H1 (cell line): ENCODE measurements around the gene RAPGEF1. TPM values are rescaled to one million over a fixed set of nuclear protein-coding genes. Genes with fewer than 3 reads are reported as not detected.

Source experiments
- CTCF ChIA-PET: fragments of 300-600 bp; sonication (Branson Sonifier 250); formaldehyde crosslinking; loops from one replicate; lab custom pipeline; 2021; ENCODE audit not compliant: partially characterized antibody; lab: Charles Lee
- POLR2A ChIA-PET: fragments of 300-600 bp; sonication (Branson Sonifier 250); formaldehyde crosslinking; loops from one replicate; lab custom pipeline; 2021; ENCODE audit warnings: inconsistent platforms; ENCODE audit not compliant: partially characterized antibody; lab: Charles Lee
- DNase-seq, 2 experiments: peaks; one replicate each; pipeline versions ENCODE4 v3.0.0 to v3.0.0-alpha.2; 2010 to 2022; ENCODE audit warnings: low spot score in 2 of 2, low read depth in 1 of 2, mixed read lengths in 1 of 2
- FAIRE-seq: peaks from 2 replicates; lab custom pipeline; 2011; peaks lifted over from hg19 to GRCh38; lab: Jason Lieb, UNC
- H2AFZ ChIP-seq: 2 replicates; pipeline ENCODE4 v1.8.1; 2012; ENCODE audit warnings: low read length, inconsistent platforms
- H2AK5ac ChIP-seq: 2 replicates; pipeline ENCODE4 v1.6.1; 2013; ENCODE audit warnings: low read depth, low read length
- H2BK120ac ChIP-seq: replicated peaks from 2 replicates; pipeline ENCODE3; 2013; ENCODE audit warnings: low read depth, low read length, inconsistent platforms
- H2BK12ac ChIP-seq: 2 replicates; pipeline ENCODE4 v1.6.1; 2013; ENCODE audit warnings: low read depth, low read length
- H2BK15ac ChIP-seq: 2 replicates; pipeline ENCODE4 v1.6.1; 2013; ENCODE audit warnings: low read length
- H2BK20ac ChIP-seq: 2 replicates; pipeline ENCODE4 v1.6.1; 2013; ENCODE audit warnings: low read length
- H2BK5ac ChIP-seq: 2 replicates; pipeline ENCODE4 v1.6.1; 2013; ENCODE audit warnings: low read depth, low read length
- H3K14ac ChIP-seq: 2 replicates; pipeline ENCODE4 v1.6.1; 2013; ENCODE audit warnings: inconsistent platforms; ENCODE audit not compliant: insufficient read length
- H3K18ac ChIP-seq: 2 replicates; pipeline ENCODE4 v1.6.1; 2013; ENCODE audit warnings: low read length; ENCODE audit errors: extremely low read depth
- H3K23ac ChIP-seq: 2 replicates; pipeline ENCODE4 v1.6.1; 2013; ENCODE audit warnings: inconsistent platforms; ENCODE audit not compliant: insufficient read length
- H3K23me2 ChIP-seq: 2 replicates; pipeline ENCODE4 v1.6.1; 2013; ENCODE audit warnings: low read depth, low read length
- H3K27ac ChIP-seq: 2 replicates; pipeline ENCODE4 v1.6.1; 2011; ENCODE audit warnings: low read depth, low read length, inconsistent platforms
- H3K27me3 ChIP-seq, 4 experiments: replicated peaks in 1 of 4; 1 replicate in 1 of 4; 2 replicates in 3 of 4; pipeline versions ENCODE4 v1.6.1 to v1.8.1; 2011 to 2013; ENCODE audit warnings: low read length in 3 of 4, mild to moderate bottlenecking in 3 of 4, inconsistent platforms in 2 of 4, mixed read lengths in 2 of 4, moderate library complexity in 1 of 4; ENCODE audit not compliant: control insufficient read depth in 3 of 4, insufficient read depth in 3 of 4; ENCODE audit errors: extremely low read depth in 1 of 4
- H3K36me3 ChIP-seq, 4 experiments: 2 replicates each; pipeline versions ENCODE4 v1.6.1 to v1.8.1; 2011 to 2013; ENCODE audit warnings: mild to moderate bottlenecking in 4 of 4, low read length in 3 of 4, moderate library complexity in 2 of 4, control low read depth in 1 of 4, inconsistent platforms in 1 of 4; ENCODE audit not compliant: insufficient read depth in 4 of 4, control insufficient read depth in 2 of 4
- H3K4ac ChIP-seq: replicated peaks from 2 replicates; pipeline ENCODE3; 2013; ENCODE audit warnings: low read length, low read depth, mixed read lengths, inconsistent platforms; ENCODE audit not compliant: insufficient read length
- H3K4me1 ChIP-seq, 4 experiments: replicated peaks in 1 of 4; 1 replicate in 1 of 4; 2 replicates in 3 of 4; pipeline versions ENCODE4 v1.6.1 to v1.8.1; 2011 to 2013; ENCODE audit warnings: low read length in 3 of 4, inconsistent platforms in 2 of 4, mixed read lengths in 1 of 4; ENCODE audit not compliant: insufficient read depth in 4 of 4, control insufficient read depth in 3 of 4
- H3K4me2 ChIP-seq, 2 experiments: 2 replicates each; pipeline versions ENCODE4 v1.6.1 to v1.8.1; 2011 to 2013; ENCODE audit warnings: low read depth in 2 of 2, low read length in 2 of 2, control low read depth in 1 of 2, inconsistent platforms in 1 of 2, mild to moderate bottlenecking in 1 of 2; ENCODE audit not compliant: insufficient read depth in 1 of 2
- H3K4me3 ChIP-seq, 4 experiments: fragments of 200-600, 300-600 bp in 1 of 4; sonication (generic), shearing (Covaris generic), sonication (Bioruptor Twin) in 1 of 4; 2 replicates each; pipeline versions ENCODE4 v1.5.1 to v1.8.1; 2011 to 2016; ENCODE audit warnings: low read length in 4 of 4, low read depth in 3 of 4, control low read depth in 2 of 4, inconsistent platforms in 2 of 4, mild to moderate bottlenecking in 2 of 4, mixed read lengths in 1 of 4, moderate library complexity in 1 of 4; ENCODE audit not compliant: insufficient read depth in 2 of 4; ENCODE audit errors: extremely low read depth in 1 of 4
- H3K56ac ChIP-seq: replicated peaks from 2 replicates; pipeline ENCODE3; 2013; ENCODE audit warnings: low read depth, mild to moderate bottlenecking, mixed read lengths, low read length, inconsistent platforms; ENCODE audit not compliant: insufficient read length
- H3K79me1 ChIP-seq: 2 replicates; pipeline ENCODE4 v1.6.1; 2013; ENCODE audit warnings: low read depth, low read length, control low read depth
- H3K79me2 ChIP-seq, 2 experiments: 2 replicates each; pipeline versions ENCODE4 v1.6.1 to v1.8.1; 2012 to 2013; ENCODE audit warnings: low read length in 2 of 2, mild to moderate bottlenecking in 2 of 2, inconsistent platforms in 1 of 2; ENCODE audit not compliant: insufficient read depth in 2 of 2, control insufficient read depth in 1 of 2
- H3K9ac ChIP-seq, 4 experiments: replicated peaks in 1 of 4; 1 replicate in 1 of 4; 2 replicates in 3 of 4; pipeline versions ENCODE4 v1.6.1 to v1.8.1; 2011 to 2013; ENCODE audit warnings: low read depth in 3 of 4, low read length in 3 of 4, control low read depth in 2 of 4, mild to moderate bottlenecking in 2 of 4, moderate library complexity in 2 of 4, inconsistent platforms in 1 of 4; ENCODE audit errors: extremely low read depth in 1 of 4
- H3K9me3 ChIP-seq, 2 experiments: 2 replicates each; pipeline versions ENCODE4 v1.6.1 to v1.8.1; 2012 to 2013; ENCODE audit warnings: mild to moderate bottlenecking in 2 of 2, moderate library complexity in 2 of 2, control low read depth in 1 of 2, inconsistent platforms in 1 of 2, low read depth in 1 of 2, low read length in 1 of 2, mixed read lengths in 1 of 2; ENCODE audit not compliant: insufficient read depth in 2 of 2
- H4K20me1 ChIP-seq, 2 experiments: replicated peaks in 1 of 2; 2 replicates each; pipeline versions ENCODE3 to v1.8.1; 2011 to 2013; ENCODE audit warnings: inconsistent platforms in 2 of 2, low read length in 2 of 2, mild to moderate bottlenecking in 1 of 2; ENCODE audit not compliant: insufficient read depth in 2 of 2, control insufficient read depth in 1 of 2
- H4K5ac ChIP-seq: 2 replicates; pipeline ENCODE4 v1.6.1; 2013; ENCODE audit warnings: low read length, low read depth, mixed read lengths, inconsistent platforms; ENCODE audit not compliant: insufficient read length
- H4K8ac ChIP-seq: 2 replicates; pipeline ENCODE4 v1.8.0; 2013; ENCODE audit warnings: mild to moderate bottlenecking, moderate library complexity, low read length, inconsistent platforms; ENCODE audit not compliant: insufficient read depth; ENCODE audit errors: extremely low read depth
- H4K91ac ChIP-seq: replicated peaks from 2 replicates; pipeline ENCODE3; 2013; ENCODE audit warnings: low read length, mixed read lengths, inconsistent platforms; ENCODE audit not compliant: insufficient read length
- ASH2L ChIP-seq: fragments of 200-600, 300-600 bp; sonication (generic); IDR thresholded peaks from one replicate; pipeline ENCODE4 v1.7.1; 2017; ENCODE audit warnings: low read length
- BRCA1 ChIP-seq: IDR thresholded peaks from 2 replicates; pipeline ENCODE4 v1.6.1; 2012; ENCODE audit warnings: low read depth, low read length, improper control_type of control experiment
- CEBPB ChIP-seq: IDR thresholded peaks from 2 replicates; pipeline ENCODE4 v1.6.1; 2012; ENCODE audit warnings: low read depth, low read length
- CHD1 ChIP-seq: IDR thresholded peaks from 2 replicates; pipeline ENCODE4 v1.6.1; 2012; ENCODE audit warnings: low read depth, low read length, improper control_type of control experiment
- CTBP2 ChIP-seq: IDR thresholded peaks from 2 replicates; pipeline ENCODE4 v1.7.0; 2011; ENCODE audit warnings: borderline replicate concordance, mild to moderate bottlenecking, moderate library complexity, mixed read lengths, low read length; ENCODE audit not compliant: insufficient read depth, insufficient read length
- EZH2 ChIP-seq: fragments of 200-600 bp; sonication (generic); IDR thresholded peaks from 2 replicates; pipeline ENCODE4 v1.7.1; 2012; ENCODE audit warnings: low read depth, mild to moderate bottlenecking, moderate library complexity, low read length, inconsistent platforms; ENCODE audit not compliant: severe bottlenecking
- KDM4A ChIP-seq: IDR thresholded peaks from one replicate; pipeline ENCODE4 v1.7.1; 2012; ENCODE audit warnings: low read depth, mild to moderate bottlenecking, moderate library complexity, low read length, inconsistent platforms; ENCODE audit not compliant: severe bottlenecking
- MAX ChIP-seq: IDR thresholded peaks from 2 replicates; pipeline ENCODE4 v1.6.1; 2012; ENCODE audit warnings: inconsistent platforms
- SIX5 ChIP-seq: IDR thresholded peaks from 2 replicates; pipeline ENCODE4 v1.6.1; 2011; ENCODE audit warnings: mild to moderate bottlenecking, low read depth, low read length
- SP4 ChIP-seq: IDR thresholded peaks from 2 replicates; pipeline ENCODE4 v1.6.1; 2012; ENCODE audit warnings: low read length, inconsistent platforms
- SRF ChIP-seq: IDR thresholded peaks from 2 replicates; pipeline ENCODE4 v1.6.1; 2011; ENCODE audit warnings: mild to moderate bottlenecking, low read depth, low read length, moderate library complexity
- WGBS, 2 experiments: shearing (Covaris generic) in 1 of 2; methylation state at CpG; one replicate each; pipeline versions ENCODE4 v1.1.6 to v1.1.7; 2013 to 2015; ENCODE audit warnings: low lambda C conversion rate in 2 of 2, mixed read lengths in 2 of 2, inconsistent platforms in 1 of 2, low coverage in 1 of 2, missing lambda C conversion rate in 1 of 2; ENCODE audit not compliant: insufficient replicate concordance in 2 of 2, insufficient coverage in 1 of 2, insufficient read length in 1 of 2; ENCODE audit errors: extremely low coverage in 1 of 2, missing lambda C conversion rate in 1 of 2; 5-methylcytosine and 5-hydroxymethylcytosine counted together
- polyA plus RNA-seq, 7 experiments: library from polyadenylated mRNA; depleted of rRNA in 3 of 7; stranded (reverse) in 5 of 7; unstranded in 2 of 7; fragments of >200 nt in 5 of 7; fragments of 200-250 nt in 2 of 7; gene quantifications; 1 replicate in 5 of 7; 2 replicates in 1 of 7; 4 replicates in 1 of 7; pipeline versions ENCODE4 v1.2.1 to v1.2.3, GENCODE V29; 2011 to 2013; ENCODE audit warnings: missing spikeins in 2 of 7, mixed read lengths in 2 of 7
- total RNA-seq: library from RNA; stranded (reverse); fragmentation: NEBNext Ultra II Directional; extraction: Animal tissue kit (Norgen Biotek cat#: 25700); gene quantifications from 2 replicates; pipeline ENCODE4 v1.2.1, GENCODE V29; 2021

The RAPGEF1 gene
- total and polyA plus RNA-seq, 2 of the 8 experiments (the other 6 are each of a cell fraction or from before 2014, with no cell fraction given): 29.7 to 78.9 TPM

- 89% methylated on average over 4 of the region's 4 CpGs; no CpG with 5 or more reads in 1 of the 2 experiments for WGBS, 2 experiments
- H2BK20ac ChIP-seq: no peak overlapping the region
- H2AFZ ChIP-seq: no peak overlapping the region
- ChIA-PET POLR2A (interaction anchor here (1.0 to 1.2 kb wide), 2 partner anchors 8 kb away, joined by 3 read pairs; no protein-coding TSS in a partner anchor), CTCF (interaction anchor here (0.6 to 1.6 kb wide), 3 partner anchors 10 to 41 kb away, joined by 3 read pairs; no protein-coding TSS in a partner anchor)
- no peak overlapping the region for H4K91ac ChIP-seq
- no peak overlapping the region for H3K4me3 ChIP-seq
- no peak overlapping the region for H3K14ac ChIP-seq
- H3K9ac ChIP-seq: no peak overlapping the region
- H3K56ac ChIP-seq: no peak overlapping the region
- H2BK15ac ChIP-seq: no peak overlapping the region
- H3K9me3 ChIP-seq: no peaks in the 10 kb centered on the region
- no peak overlapping the region for H4K5ac ChIP-seq
- H3K23ac ChIP-seq: no peak overlapping the region
- H3K4me2 ChIP-seq: no peak overlapping the region
- H2BK12ac ChIP-seq: no peak overlapping the region
- H3K27ac ChIP-seq: no peak overlapping the region
- peaks cover 0 to 3% (median 0%) of the 10 kb centered on the region in 4 experiments; a peak in 1 of 8 replicates for H3K36me3 ChIP-seq
- FAIRE-seq (no peak), DNase-seq (no peak)
- peaks cover 0 to 21% of the 10 kb centered on the region in 2 experiments; a peak in 2 of 4 replicates for H3K79me2 ChIP-seq
- H2AK5ac ChIP-seq: no peak overlapping the region
- H4K8ac ChIP-seq: no peak overlapping the region
- no peaks in the 10 kb centered on the region for H3K27me3 ChIP-seq
- no peak overlapping the region for H3K18ac ChIP-seq
- H3K4me1 ChIP-seq: no peaks in the 10 kb centered on the region; a peak in 3 of 7 replicates
- peaks cover 0 to 2% of the 10 kb centered on the region in 2 experiments for H4K20me1 ChIP-seq
- no peak for TF ChIP-seq SIX5
- no peak for TF ChIP-seq SRF
- no peak for TF ChIP-seq CHD1
- no peak for TF ChIP-seq BRCA1
- no peak for TF ChIP-seq ASH2L
- no peak for TF ChIP-seq SP4
- TF ChIP-seq CTBP2: no peak
- no peak for TF ChIP-seq KDM4A
- TF ChIP-seq MAX: no peak
- TF ChIP-seq CEBPB: no peak
- no peak for TF ChIP-seq EZH2
- no peaks in the 10 kb centered on the region for H3K23me2 ChIP-seq
- H3K79me1 ChIP-seq: peaks cover 2% of the 10 kb centered on the region; the same call in 1 of the 2 replicates
- no peak overlapping the region for H3K4ac ChIP-seq
- H2BK120ac ChIP-seq: no peak overlapping the region
- H2BK5ac ChIP-seq: no peak overlapping the region
These were observed 89.6 kb downstream of the RAPGEF1 start for GRCh38 chr9:131650254-131650653.
